ENCODE measurements around the gene OLFML3.

- no peak for TF ChIP-seq CTCF (conservative IDR thresholded peaks at IDR 0.05; ENCODE audit: low read depth, low read length)
- no peak for TF ChIP-seq EZH2phosphoT487 (IDR thresholded peaks at IDR 0.05; ENCODE audit: borderline replicate concordance, low read length)
- no peak for TF ChIP-seq EZH2 (IDR thresholded peaks at IDR 0.05; ENCODE audit: low read length, unreplicated experiment)
These were observed 42.4 kb downstream of the OLFML3 start for GRCh38 chr1:114021665-114022099.

All from PC-3 (cell line).